Activated B cell treated with CpG ODN at 0.5 μM for 24 hours (primary cell): Measurements from ENCODE around the gene GADD45GIP1. TPM values are rescaled to one million over a fixed set of nuclear protein-coding genes. Genes with fewer than 3 reads are reported as not detected.

Experiments used
- ATAC-seq: fragments of 200-7000 bp; cut with Tn5 transposase; one replicate; pipeline ENCODE4 v1.10.0; 2021; ENCODE audit warnings: low read depth, mild to moderate bottlenecking, moderate library complexity
- CTCF ChIA-PET: fragments of 350-600 bp; sonication (Branson Sonifier 250); formaldehyde crosslinking; loops from one replicate; lab custom pipeline; 2021; ENCODE audit warnings: antibody characterized with exemption; lab: Charles Lee
- POLR2A ChIA-PET: fragments of 350-600 bp; sonication (Branson Sonifier 250); formaldehyde crosslinking; loops from one replicate; lab custom pipeline; 2021; ENCODE audit warnings: antibody characterized with exemption; lab: Charles Lee
- DNase-seq: peaks from one replicate; pipeline ENCODE4 v3.0.0; 2022
- H3K27ac Mint-ChIP-seq: one replicate; pipeline ENCODE4 v1.8.0; 2020; ENCODE audit warnings: mixed read lengths
- H3K27me3 Mint-ChIP-seq: one replicate; pipeline ENCODE4 v1.8.0; 2021; ENCODE audit warnings: mixed read lengths
- H3K36me3 Mint-ChIP-seq: one replicate; pipeline ENCODE4 v1.8.0; 2021; ENCODE audit warnings: low read depth, mixed read lengths
- H3K4me1 Mint-ChIP-seq: one replicate; pipeline ENCODE4 v1.8.0; 2021; ENCODE audit warnings: mixed read lengths
- H3K4me3 Mint-ChIP-seq: one replicate; pipeline ENCODE4 v1.8.0; 2020; ENCODE audit warnings: mild to moderate bottlenecking, mixed read lengths
- H3K9me3 Mint-ChIP-seq: one replicate; pipeline ENCODE4 v1.8.0; 2020; ENCODE audit warnings: mixed read lengths
- CTCF ChIP-seq: fragments of 200-600 bp; IDR thresholded peaks from one replicate; pipeline ENCODE4 v1.8.0; 2022; ENCODE audit warnings: antibody characterized with exemption, mild to moderate bottlenecking
- intact Hi-C: fragments of 100-400 bp; cut with micrococcal nuclease; formaldehyde crosslinking; loops from one replicate; pipeline ENCODE4 v1.15.1; 2024
- total RNA-seq: library from RNA; stranded (reverse); gene quantifications from 2 replicates; pipeline ENCODE4 v1.2.3, GENCODE V29; 2022

GADD45GIP1 gene
- total RNA-seq, 1 donor from 2014 or later: 16.7 TPM

GRCh38 chr19:12975221-12975741 lies 18.3 kb upstream of the GADD45GIP1 start:
- ChIA-PET CTCF (interaction anchor here (1.0 to 5.9 kb wide), 4 partner anchors 9 to 119 kb away, joined by 4 to 106 read pairs (median 54); no protein-coding TSS in a partner anchor), POLR2A (interaction anchor here (0.7 kb wide), 1 partner anchor 73 kb away, joined by 4 read pairs; no protein-coding TSS in a partner anchor)
- TF ChIP-seq CTCF: no peak
- Mint-ChIP-seq H3K36me3 (no peaks in the 10 kb centered on the region), H3K4me3 (no peak overlapping the region), H3K9me3 (no peaks in the 10 kb centered on the region), H3K27ac (no peak overlapping the region), H3K4me1 (peaks cover 10% of the 10 kb centered on the region), H3K27me3 (peaks cover 7% of the 10 kb centered on the region)
- ATAC-seq: no peak
- DNase-seq: no peak
- intact Hi-C loops: loop anchor here (5.0 kb wide), 3 partner anchors 222 to 887 kb away; no protein-coding TSS in a partner anchor

DNA sequence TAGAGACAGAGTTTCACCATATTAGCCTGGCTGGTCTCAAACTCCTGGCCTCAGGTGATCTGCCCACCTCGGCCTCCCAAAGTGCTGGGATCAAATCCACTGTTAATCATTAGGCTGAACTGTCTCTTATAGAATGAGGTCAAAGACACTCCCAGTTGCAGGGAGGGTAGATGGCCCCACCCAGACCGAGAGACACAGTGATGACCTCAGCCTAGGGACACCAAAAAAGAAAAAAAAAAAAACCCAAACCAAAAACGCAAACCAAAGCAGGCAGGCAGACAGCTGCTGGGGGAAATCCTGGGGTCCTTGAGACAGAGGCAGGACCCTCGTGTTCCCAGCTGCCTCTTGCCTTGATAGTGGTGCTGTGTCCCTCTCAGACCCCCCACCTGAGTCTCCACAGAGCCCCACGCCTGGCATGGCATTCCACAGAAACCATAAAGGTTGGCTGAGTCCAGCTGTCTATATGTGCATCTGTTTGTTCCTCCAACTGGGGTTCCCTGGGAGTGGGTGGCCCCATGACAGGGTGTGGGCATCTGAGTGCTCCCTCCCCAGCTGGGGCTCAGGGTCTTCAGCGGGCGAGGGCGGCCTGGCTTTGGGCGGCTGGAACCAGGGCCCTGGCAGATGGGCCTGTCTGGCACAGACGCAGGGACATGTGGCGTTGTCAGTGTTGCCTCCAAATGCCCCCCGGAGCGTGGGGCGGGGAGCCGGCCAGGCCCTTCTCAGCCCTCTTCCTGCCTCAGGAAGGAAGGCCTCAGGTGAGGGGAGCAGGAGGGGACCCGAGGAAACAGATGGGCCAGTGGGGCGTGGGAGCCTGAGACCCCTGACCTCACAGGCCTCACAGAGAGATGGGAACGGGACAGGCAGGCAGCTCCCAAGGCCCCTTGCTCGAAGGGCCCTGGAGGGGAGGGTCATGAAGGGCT lies 17.5 kb upstream of the GADD45GIP1 start:
- ChIA-PET CTCF (interaction anchor here (1.0 kb wide), 1 partner anchor 9 kb away, joined by 4 read pairs; no protein-coding TSS in a partner anchor), POLR2A (interaction anchor here (0.7 kb wide), 1 partner anchor 74 kb away, joined by 4 read pairs; no protein-coding TSS in a partner anchor)
- H3K9me3 Mint-ChIP-seq: no peaks in the 10 kb centered on the region
- peaks cover 6% of the 10 kb centered on the region for H3K4me1 Mint-ChIP-seq
- no peak overlapping the region for H3K4me3 Mint-ChIP-seq
- DNase-seq: no peak
- H3K27me3 Mint-ChIP-seq: peaks cover 7% of the 10 kb centered on the region
- H3K36me3 Mint-ChIP-seq: no peaks in the 10 kb centered on the region
- intact Hi-C loops: loop anchor here (5.0 kb wide), 3 partner anchors 223 to 888 kb away; no protein-coding TSS in a partner anchor
- no peak for ATAC-seq
- no peak overlapping the region for H3K27ac Mint-ChIP-seq
- TF ChIP-seq CTCF: no peak

DNA sequence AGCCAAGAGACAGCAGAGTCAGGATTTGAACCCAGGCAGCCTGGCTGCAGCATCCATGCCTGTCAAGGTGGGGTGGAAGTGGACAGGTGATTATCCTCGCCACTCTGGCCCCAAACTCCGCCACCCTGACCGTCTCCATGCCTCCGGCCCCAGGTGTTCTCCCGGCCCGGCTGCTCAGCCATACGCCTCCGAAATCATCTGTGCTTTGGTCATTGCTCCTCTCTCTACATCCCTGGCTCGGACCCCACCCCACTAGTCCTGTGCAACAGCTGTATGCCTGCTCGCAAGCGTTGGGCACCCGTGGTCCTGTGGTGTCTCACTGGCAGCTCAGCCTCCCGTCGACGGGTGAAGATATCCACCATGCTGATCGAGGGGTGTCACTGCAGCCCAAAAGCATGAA lies 16.2 kb upstream of the GADD45GIP1 start:
- no peak overlapping the region for H3K4me3 Mint-ChIP-seq
- peaks cover 7% of the 10 kb centered on the region for H3K27me3 Mint-ChIP-seq
- peaks cover 5% of the 10 kb centered on the region for H3K4me1 Mint-ChIP-seq
- no peak for DNase-seq
- intact Hi-C loops: no loop called here
- no peaks in the 10 kb centered on the region for H3K36me3 Mint-ChIP-seq
- no peak for ATAC-seq
- TF ChIP-seq CTCF: no peak
- no peaks in the 10 kb centered on the region for H3K9me3 Mint-ChIP-seq
- CTCF ChIA-PET: no interaction called here
- no peak overlapping the region for H3K27ac Mint-ChIP-seq
- POLR2A ChIA-PET: interaction anchor here (0.7 kb wide), 1 partner anchor 55 kb away, joined by 3 read pairs; no protein-coding TSS in a partner anchor

- no peak for TF ChIP-seq CTCF
- peaks cover 3% of the 10 kb centered on the region for H3K4me1 Mint-ChIP-seq
- H3K27ac Mint-ChIP-seq: no peak overlapping the region
- H3K9me3 Mint-ChIP-seq: no peaks in the 10 kb centered on the region
- no peak overlapping the region for H3K4me3 Mint-ChIP-seq
- H3K27me3 Mint-ChIP-seq: no peaks in the 10 kb centered on the region
- H3K36me3 Mint-ChIP-seq: no peaks in the 10 kb centered on the region
- intact Hi-C loops: no loop called here
- DNase-seq (no peak), ATAC-seq (no peak)
- POLR2A ChIA-PET: no interaction called here
- CTCF ChIA-PET: no interaction called here
Measured at GRCh38 chr19:12970070-12970820, 13.2 kb upstream of the GADD45GIP1 start.
